Stimulated activated CD8-positive, alpha-beta memory T cell treated with anti-CD3 and anti-CD28 coated beads, Interleukin-15, amount 100 ng/mL, for 4 hours (primary cell): ENCODE data around the gene FSIP2.
"Not testable (repeated sequence)": the region's sequence is repeated elsewhere in the genome, so short reads cannot be mapped to it uniquely, and the experiment has no call there.

Experiments used
- DNase-seq, 2 donors: peaks; one replicate each; pipeline ENCODE4 v3.0.0-alpha.2; 2020; ENCODE audit warnings: low read depth in 2 of 2

Gene FSIP2

GRCh38 chr2:185807351-185807750, 68.7 kb downstream of the FSIP2 start:
- no peak for DNase-seq

- DNase-seq = no peak
Measured at GRCh38 chr2:185811580-185811979, 73.0 kb downstream of the FSIP2 start.

GRCh38 chr2:185813707-185814106, 75.1 kb downstream of the FSIP2 start:
- no peak for DNase-seq

GRCh38 chr2:185817991-185818390, 79.4 kb downstream of the FSIP2 start:
- no peak for DNase-seq

- DNase-seq = no peak
Measured at GRCh38 chr2:185821467-185821866, 82.9 kb downstream of the FSIP2 start.

- DNase-seq = no peak
Measured at GRCh38 chr2:185823773-185824172, 85.2 kb downstream of the FSIP2 start.

- DNase-seq = no peak
Measured at GRCh38 chr2:185825557-185825956, 87.0 kb downstream of the FSIP2 start.

GRCh38 chr2:185828326-185828725, 89.7 kb downstream of the FSIP2 start:
- no peak for DNase-seq

- DNase-seq = no peak
Measured at GRCh38 chr2:185833864-185834263, 95.3 kb downstream of the FSIP2 start.

- no peak for DNase-seq
Measured at GRCh38 chr2:185835974-185836373, 97.4 kb downstream of the FSIP2 start.

GRCh38 chr2:185854885-185855284, 116.3 kb downstream of the FSIP2 start:
- no peak for DNase-seq

GRCh38 chr2:185857691-185858090, 119.1 kb downstream of the FSIP2 start:
- no peak for DNase-seq

GRCh38 chr2:185859506-185859905, 120.9 kb downstream of the FSIP2 start:
- no peak for DNase-seq

GRCh38 chr2:185860321-185860720, 121.7 kb downstream of the FSIP2 start:
- no peak for DNase-seq

GRCh38 chr2:185862657-185863398, 124.2 kb downstream of the FSIP2 start:
- no peak for DNase-seq

- DNase-seq = not testable (repeated sequence)
Measured at GRCh38 chr2:185864468-185865260, 126.1 kb downstream of the FSIP2 start.

- DNase-seq = no peak
Measured at GRCh38 chr2:185875136-185875931, 136.7 kb downstream of the FSIP2 start.

GRCh38 chr2:185876234-185876633, 137.6 kb downstream of the FSIP2 start:
- no peak for DNase-seq

- DNase-seq = no peak
Measured at GRCh38 chr2:185880396-185880795, 141.8 kb downstream of the FSIP2 start.
